ENCODE data around the gene PLA2G4C.
A peak's percentile ranks its signal among the peaks of the same experiment; 100 is the strongest.

The PLA2G4C gene

DNA sequence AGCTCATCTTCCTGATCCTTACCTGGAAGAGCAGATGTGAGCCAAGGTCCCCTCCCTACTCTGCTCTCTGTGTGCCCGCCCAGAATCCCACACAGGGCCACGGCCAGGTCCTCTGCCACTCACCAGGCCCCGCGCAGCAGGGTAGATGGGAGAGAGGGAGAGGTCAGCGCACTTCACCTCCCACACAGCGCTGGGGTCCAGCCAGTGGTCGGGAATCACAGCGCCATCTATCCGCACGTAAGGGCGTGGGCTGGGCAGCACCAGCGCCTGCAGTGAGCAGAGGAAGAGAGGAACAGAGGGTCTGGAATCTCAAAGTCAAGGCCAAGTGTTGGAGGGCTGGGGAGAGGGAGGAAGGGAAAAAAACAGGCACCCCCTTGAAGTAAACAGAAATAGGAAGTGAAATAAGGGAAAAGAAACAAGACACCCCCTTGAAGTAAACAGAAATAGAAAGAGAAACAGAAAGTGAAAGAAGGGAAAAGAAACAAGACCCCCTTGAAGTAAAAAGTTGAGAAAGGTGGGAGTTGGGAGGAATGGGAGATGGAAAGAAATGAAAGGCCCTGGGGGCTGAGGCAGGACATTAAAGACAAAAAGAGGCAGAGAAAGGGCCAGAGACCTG is 7.0 kb upstream of the PLA2G4C start:
- TF ChIP-seq CTCF (IDR thresholded peaks at IDR 0.05; ENCODE audit: control insufficient read depth, extremely low read depth, insufficient read depth), result no peak
- no peak overlapping the region for H3K4me3 ChIP-seq (ENCODE audit: low read depth, low read length)
- DNase-seq (ENCODE audit: low read depth), result no peak

GRCh38 chr19:48113190-48113917 is 2.7 kb upstream of the PLA2G4C start:
- TF ChIP-seq CTCF (IDR thresholded peaks at IDR 0.05; ENCODE audit: control insufficient read depth, extremely low read depth, insufficient read depth), result no peak
- no peak for DNase-seq (ENCODE audit: low read depth)
- H3K4me3 ChIP-seq (ENCODE audit: low read depth, low read length), result no peak overlapping the region

GRCh38 chr19:48111280-48111679 is 663 bp upstream of the PLA2G4C start:
- no peak for DNase-seq (ENCODE audit: low read depth)
- no peak overlapping the region for H3K4me3 ChIP-seq (ENCODE audit: low read depth, low read length)
- TF ChIP-seq CTCF (IDR thresholded peaks at IDR 0.05; ENCODE audit: control insufficient read depth, extremely low read depth, insufficient read depth), result no peak

DNA sequence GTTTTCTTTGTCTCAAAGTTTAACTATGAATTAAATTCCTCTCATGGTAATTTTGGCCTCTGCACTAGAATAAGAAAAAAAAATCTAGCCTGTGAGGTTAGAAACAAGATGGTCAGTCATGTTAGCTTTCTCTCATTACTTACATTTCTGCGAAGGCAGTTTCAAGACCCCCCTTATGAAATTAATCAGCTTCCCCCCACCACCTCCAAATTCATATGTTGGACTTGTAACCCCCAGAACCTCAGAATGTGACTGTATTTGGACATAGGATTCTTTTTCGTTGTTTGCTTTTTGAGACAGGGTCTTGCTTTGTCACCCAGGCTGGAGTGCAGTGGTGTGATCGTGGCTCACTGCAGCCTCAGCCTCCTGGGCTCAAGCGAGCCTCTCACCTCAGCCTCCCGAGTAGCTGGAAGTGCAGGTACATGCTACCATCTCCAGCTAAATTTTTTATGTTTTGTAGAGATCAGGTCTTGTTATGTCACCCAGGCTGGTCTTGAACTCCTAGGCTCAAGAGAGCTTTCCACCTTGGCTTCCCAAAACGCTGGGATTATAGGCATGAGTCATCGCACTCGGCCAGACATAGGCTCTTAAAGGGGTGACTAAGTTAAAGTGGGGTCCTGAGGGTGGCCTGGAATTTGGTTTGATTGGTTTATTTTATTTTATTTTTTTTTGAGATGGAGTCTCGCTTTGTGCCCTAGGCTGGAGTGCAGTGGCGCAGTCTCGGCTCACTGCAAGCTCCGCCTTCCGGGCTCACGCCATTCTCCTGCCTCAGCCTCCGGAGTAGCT is 1.4 kb downstream of the PLA2G4C start:
- no peak overlapping the region for H3K4me3 ChIP-seq (ENCODE audit: low read depth, low read length)
- no peak for TF ChIP-seq CTCF (IDR thresholded peaks at IDR 0.05; ENCODE audit: control insufficient read depth, extremely low read depth, insufficient read depth)
- DNase-seq (ENCODE audit: low read depth), result no peak

DNA sequence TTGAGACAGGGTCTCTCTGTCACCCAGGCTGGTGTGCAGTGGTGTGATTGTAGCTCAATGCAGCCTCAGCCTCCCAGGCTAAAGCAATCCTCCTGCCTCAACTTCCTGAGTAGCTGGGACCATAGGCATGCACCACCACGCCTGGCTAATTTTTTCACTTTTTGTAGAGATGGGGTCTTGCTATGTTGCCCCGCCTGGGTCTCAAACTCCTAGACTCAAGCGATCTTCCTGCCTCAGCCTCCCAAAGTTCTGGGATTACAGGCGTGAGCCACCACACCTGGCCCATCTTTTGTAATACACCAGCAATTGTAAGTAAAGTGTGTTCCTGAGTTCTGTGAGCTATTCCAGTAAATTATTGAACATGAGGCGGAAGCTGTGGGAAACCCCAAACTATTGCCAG is 6.7 kb downstream of the PLA2G4C start:
- no peak for TF ChIP-seq CTCF (IDR thresholded peaks at IDR 0.05; ENCODE audit: control insufficient read depth, extremely low read depth, insufficient read depth)

DNA sequence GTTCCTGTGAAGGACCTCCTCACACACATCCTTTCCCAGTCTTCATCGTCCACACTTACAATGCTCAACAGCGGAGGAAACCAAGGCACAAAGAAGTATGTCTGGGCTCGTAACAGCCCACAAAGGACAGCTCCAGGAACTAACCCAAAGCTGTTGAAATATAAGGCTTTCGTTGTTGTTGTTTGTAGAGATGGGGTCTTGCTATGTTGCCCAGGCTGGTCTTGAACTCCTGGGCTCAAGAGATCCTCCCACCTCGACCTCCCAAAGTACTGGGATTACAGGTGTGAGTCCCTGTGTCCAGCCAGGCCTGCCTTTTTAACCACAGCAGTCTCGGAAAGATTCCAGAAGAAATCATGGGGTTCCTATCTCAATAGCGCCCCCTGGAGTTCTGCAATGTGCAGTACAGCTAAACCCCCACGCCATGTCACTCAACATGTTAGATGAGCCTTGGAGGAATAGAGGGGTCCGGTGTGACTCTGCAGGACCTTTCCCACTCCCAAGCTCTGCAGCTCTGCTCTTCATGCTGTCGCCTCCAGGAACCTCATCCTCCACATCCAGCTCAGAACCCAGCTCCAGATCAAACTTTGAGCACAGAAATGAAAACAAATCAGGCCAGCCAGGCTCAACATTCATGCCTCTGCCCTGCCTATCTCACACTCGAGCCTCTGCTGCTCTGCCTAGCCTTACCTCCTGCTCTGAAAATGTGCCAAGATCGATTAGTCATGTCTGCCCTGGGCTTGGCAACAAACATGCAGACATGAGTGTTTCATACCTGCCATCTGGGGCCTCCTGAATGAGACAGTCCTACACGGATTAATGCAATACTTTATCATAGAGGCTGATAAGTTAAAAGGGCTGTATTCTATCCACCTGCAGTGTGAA is 7.5 kb downstream of the PLA2G4C start:
- no peak for DNase-seq (ENCODE audit: low read depth)
- peak; percentile 24; the same call in 1 of the 2 replicates for TF ChIP-seq CTCF (IDR thresholded peaks at IDR 0.05; ENCODE audit: control insufficient read depth, extremely low read depth, insufficient read depth)
- no peak overlapping the region for H3K4me3 ChIP-seq (ENCODE audit: low read depth, low read length)

More for the DNA sequence above, 6.7 kb downstream of the PLA2G4C start:
- DNase-seq (ENCODE audit: low read depth), result no peak
- no peak overlapping the region for H3K4me3 ChIP-seq (ENCODE audit: low read depth, low read length)

Data from LNCaP clone FGC (cell line).